Heart right ventricle (tissue), 16 donors: Measurements from ENCODE around the gene HTT. TPM values are rescaled to one million over a fixed set of nuclear protein-coding genes. Genes with fewer than 3 reads are reported as not detected.

Experiments
- ATAC-seq, 8 donors: fragments of 200-7000 bp; cut with Tn5 transposase; one replicate each; pipeline ENCODE4 v1.9.1; 2020; ENCODE audit warnings: mild to moderate bottlenecking in 8 of 8, moderate library complexity in 8 of 8, moderate number of reproducible peaks in 1 of 8
- DNase-seq, 2 donors: peaks; one replicate each; pipeline ENCODE4 v3.0.0-alpha.2; 2020
- H3K27ac ChIP-seq, 10 donors: fragments of 200-600 bp; sonication (generic) in 2 of 10; one replicate each; pipeline versions ENCODE4 v1.5.0 to v1.8.0; 2020 to 2022; ENCODE audit warnings: mild to moderate bottlenecking in 3 of 10
- H3K27me3 ChIP-seq, 7 donors: fragments of 200-600 bp; one replicate each; pipeline ENCODE4 v1.8.0; 2021 to 2022; ENCODE audit warnings: mild to moderate bottlenecking in 2 of 7
- H3K36me3 ChIP-seq, 9 donors: fragments of 200-600 bp; sonication (generic) in 1 of 9; one replicate each; pipeline versions ENCODE4 v1.5.0 to v1.8.0; 2020 to 2022; ENCODE audit warnings: mild to moderate bottlenecking in 2 of 9
- H3K4me1 ChIP-seq, 9 donors: fragments of 200-600 bp; sonication (generic) in 1 of 9; one replicate each; pipeline versions ENCODE4 v1.5.0 to v1.8.0; 2020 to 2022; ENCODE audit warnings: mild to moderate bottlenecking in 4 of 9
- H3K4me3 ChIP-seq, 10 donors: fragments of 200-600 bp; sonication (generic) in 2 of 10; one replicate each; pipeline versions ENCODE4 v1.5.0 to v1.8.0; 2020 to 2022; ENCODE audit warnings: mild to moderate bottlenecking in 7 of 10, moderate library complexity in 2 of 10
- H3K9me3 ChIP-seq, 11 donors: fragments of 200-600 bp in 10 of 11; sonication (generic) in 2 of 11; one replicate each; pipeline versions ENCODE4 v1.5.0 to v1.8.0; 2013 to 2022; ENCODE audit warnings: mild to moderate bottlenecking in 2 of 11, control low read depth in 1 of 11, moderate library complexity in 1 of 11
- WGBS, 2 donors: extraction: QIAGEN DNeasy Blood & Tissue Kit; methylation state at CpG; one replicate each; pipeline ENCODE4 v1.1.7; 2013; ENCODE audit warnings: inconsistent platforms in 1 of 2; 5-methylcytosine and 5-hydroxymethylcytosine counted together
- intact Hi-C, 10 donors: fragments of 100-400 bp; cut with DNase I; formaldehyde crosslinking; loops; one replicate each; pipeline versions ENCODE4 v1.11.1 to v1.14.2; 2022
- polyA plus RNA-seq, 2 donors: library from polyadenylated mRNA; stranded (reverse); fragments of 200-250 nt; gene quantifications; one replicate each; pipeline ENCODE4 v1.2.3, GENCODE V29; 2013
- total RNA-seq, 10 donors: library from RNA; stranded (reverse); fragmentation: NEBNext Ultra II Directional in 3 of 10; extraction: Animal tissue kit (Norgen Biotek cat#: 25700) in 3 of 10; gene quantifications; one replicate each; pipeline versions ENCODE4 v1.2.1 to v1.2.4, GENCODE V29; 2021 to 2023
- TF ChIP-seq, protein P1 (sequence below), 9 donors: fragments of 200-600 bp; sonication (generic) in 2 of 9; IDR thresholded peaks; one replicate each; pipeline versions ENCODE4 v1.5.0 to v1.8.0; 2021 to 2022; ENCODE audit warnings: antibody characterized with exemption in 9 of 9, mild to moderate bottlenecking in 5 of 9, moderate library complexity in 1 of 9
- donor health status: Arrhythmogenic right ventricular cardiomyopathy.
- donor health status: ischemic (EF 13 %, LVEDD 7.1; RV severe dilation, severe dysfunction).
- donor health status: healthy with polysubstance abuse.
- donor health status: DM: no; HTN: yes; CAD: no.
- donor health status: DM: no; HTN: no; CAD: no.
- donor health status: ischemic (EF 25% LVEDD 6.9; RV normal size, moderate dysfunction).
- donor health status: ischemic (EF 25% LVEDD 5.7; RV mildly dilated, moderate dysfunction).
- donor health status: healthy.
- donor health status: DM: yes; HTN: yes; CAD: no.
- donor health status: Ischemic cardiomyopathy.
- donor health status: ischemic (EF 35%, LVEDD 5.7; RV mildly dilated, moderate dysfunction).
- donor health status: nonischemic (EF 11% LVEDD 7.7; RV severe dilation, severe dysfunction).
- donor health status: DM: yes; HTN: yes; CAD: no.
- donor health status: PGD.
- donor health status: ischemic (EF 29% LVEDD 5.4; RV normal size, mild dysfunction).
- donor health status: nonischemic (EF 23%, LVEDD 6.1; RV moderate dilation, normal function).

Gene HTT
- total and polyA plus RNA-seq, 12 donors, result 6.3 to 34.0 (median 24.1) TPM

GRCh38 chr4:3190549-3190948 is 116.1 kb downstream of the HTT start:
- no peak overlapping the region for H3K27ac ChIP-seq
- peaks cover 0 to 3% (median 0%) of the 10 kb centered on the region in 9 donors for H3K4me1 ChIP-seq
- intact Hi-C loops, result loop anchor here in 6 of 10 donors (10.0 kb wide), 3 partner anchors 144 to 254 kb away; partner anchors contain the start of gene HGFAC (in 5 of the 6)
- TF ChIP-seq, protein P1, sequence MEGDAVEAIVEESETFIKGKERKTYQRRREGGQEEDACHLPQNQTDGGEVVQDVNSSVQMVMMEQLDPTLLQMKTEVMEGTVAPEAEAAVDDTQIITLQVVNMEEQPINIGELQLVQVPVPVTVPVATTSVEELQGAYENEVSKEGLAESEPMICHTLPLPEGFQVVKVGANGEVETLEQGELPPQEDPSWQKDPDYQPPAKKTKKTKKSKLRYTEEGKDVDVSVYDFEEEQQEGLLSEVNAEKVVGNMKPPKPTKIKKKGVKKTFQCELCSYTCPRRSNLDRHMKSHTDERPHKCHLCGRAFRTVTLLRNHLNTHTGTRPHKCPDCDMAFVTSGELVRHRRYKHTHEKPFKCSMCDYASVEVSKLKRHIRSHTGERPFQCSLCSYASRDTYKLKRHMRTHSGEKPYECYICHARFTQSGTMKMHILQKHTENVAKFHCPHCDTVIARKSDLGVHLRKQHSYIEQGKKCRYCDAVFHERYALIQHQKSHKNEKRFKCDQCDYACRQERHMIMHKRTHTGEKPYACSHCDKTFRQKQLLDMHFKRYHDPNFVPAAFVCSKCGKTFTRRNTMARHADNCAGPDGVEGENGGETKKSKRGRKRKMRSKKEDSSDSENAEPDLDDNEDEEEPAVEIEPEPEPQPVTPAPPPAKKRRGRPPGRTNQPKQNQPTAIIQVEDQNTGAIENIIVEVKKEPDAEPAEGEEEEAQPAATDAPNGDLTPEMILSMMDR (IDR thresholded peaks at IDR 0.05), result no peak
- no peaks in the 10 kb centered on the region for H3K9me3 ChIP-seq
- H3K36me3 ChIP-seq, result peaks cover 0 to 94% (median 34%) of the 10 kb centered on the region in 9 donors
- ATAC-seq, result no peak
- DNase-seq, result no peak
- no peak overlapping the region for H3K4me3 ChIP-seq
- no peaks in the 10 kb centered on the region for H3K27me3 ChIP-seq
- WGBS, 2 donors, result 81 to 90% methylated on average over 5 of the region's 5 CpGs

GRCh38 chr4:3192188-3192587 is 117.7 kb downstream of the HTT start:
- H3K27me3 ChIP-seq, result no peaks in the 10 kb centered on the region
- TF ChIP-seq, protein P1 (IDR thresholded peaks at IDR 0.05), result no peak
- 88 to 95% methylated on average over 4 of the region's 4 CpGs for WGBS, 2 donors
- no peak for DNase-seq
- H3K4me3 ChIP-seq, result no peak overlapping the region
- ATAC-seq, result no peak
- peak overlapping the region in 1 of 10 donors; percentile 34 for H3K27ac ChIP-seq
- peaks cover 0 to 95% (median 35%) of the 10 kb centered on the region in 9 donors for H3K36me3 ChIP-seq
- intact Hi-C loops, result loop anchor here in 6 of 10 donors (10.0 kb wide), 3 partner anchors 143 to 253 kb away; partner anchors contain the start of gene HGFAC (in 5 of the 6)
- peaks cover 0 to 3% (median 0%) of the 10 kb centered on the region in 9 donors for H3K4me1 ChIP-seq
- no peaks in the 10 kb centered on the region for H3K9me3 ChIP-seq

GRCh38 chr4:3192827-3193226 is 118.3 kb downstream of the HTT start:
- Histone ChIP-seq H3K27ac (peak overlapping the region in 1 of 10 donors; percentile 7), H3K36me3 (peaks cover 0 to 95% (median 35%) of the 10 kb centered on the region in 9 donors), H3K27me3 (no peaks in the 10 kb centered on the region), H3K9me3 (no peaks in the 10 kb centered on the region), H3K4me3 (no peak overlapping the region), H3K4me1 (peaks cover 0 to 3% (median 0%) of the 10 kb centered on the region in 9 donors)
- intact Hi-C loops, result loop anchor here in 6 of 10 donors (10.0 kb wide), 3 partner anchors 142 to 252 kb away; partner anchors contain the start of gene HGFAC (in 5 of the 6)
- 93 to 97% methylated on average over 12 of the region's 12 CpGs for WGBS, 2 donors
- no peak for DNase-seq
- no peak for ATAC-seq
- TF ChIP-seq, protein P1 (IDR thresholded peaks at IDR 0.05), result no peak

DNA sequence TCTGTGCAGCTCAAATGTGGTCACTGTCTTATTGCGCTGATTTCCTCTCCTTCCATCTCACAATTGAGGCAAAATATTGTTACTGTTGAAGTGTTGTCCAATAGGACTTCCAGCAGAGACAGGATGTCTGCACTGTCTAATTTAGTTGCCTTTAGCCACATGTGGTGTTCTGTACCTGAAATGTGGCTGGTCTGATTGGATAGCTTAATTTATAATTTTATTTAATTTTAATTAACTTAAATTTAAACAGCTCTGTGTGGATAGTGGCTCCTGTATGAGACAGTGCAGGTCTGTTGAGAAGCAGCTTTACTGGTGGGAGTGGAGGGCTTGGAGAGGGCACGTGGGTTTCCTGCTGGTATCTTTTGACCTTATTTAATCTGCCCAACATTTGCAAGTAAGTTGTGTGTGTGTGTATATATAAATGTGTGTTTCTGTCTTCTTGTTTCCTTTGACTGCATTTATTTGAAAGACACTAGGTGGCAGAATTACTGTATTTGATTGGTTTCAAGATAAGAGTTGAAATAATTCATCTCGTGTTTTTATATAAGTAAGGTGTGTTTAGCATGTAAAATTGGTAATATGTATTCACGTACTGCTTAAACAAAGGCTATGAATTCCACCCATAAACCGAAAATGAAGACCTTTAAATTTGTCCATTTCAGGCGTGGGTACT is 119.2 kb downstream of the HTT start:
- WGBS, 2 donors, result 73 to 75% methylated on average over 6 of the region's 6 CpGs
- H3K36me3 ChIP-seq, result peaks cover 0 to 94% (median 27%) of the 10 kb centered on the region in 9 donors
- TF ChIP-seq, protein P1 (IDR thresholded peaks at IDR 0.05), result peak in 7 of 9 donors; percentile 22 to 48 (median 42)

More for the DNA sequence above, 119.2 kb downstream of the HTT start:
- ATAC-seq (no peak), DNase-seq (no peak)
- peaks cover 0 to 3% (median 0%) of the 10 kb centered on the region in 9 donors for H3K4me1 ChIP-seq
- intact Hi-C loops, result loop anchor here in 6 of 10 donors (10.0 kb wide), 3 partner anchors 141 to 251 kb away; partner anchors contain the start of gene HGFAC (in 5 of the 6)
- H3K4me3 ChIP-seq, result no peak overlapping the region
- H3K27ac ChIP-seq, result no peak overlapping the region
- H3K27me3 ChIP-seq, result no peaks in the 10 kb centered on the region
- H3K9me3 ChIP-seq, result no peaks in the 10 kb centered on the region
